Measurements from ENCODE around the gene SPTSSA.
"Not testable (repeated sequence)": the region's sequence is repeated elsewhere in the genome, so short reads cannot be mapped to it uniquely, and the experiment has no call there.

SPTSSA gene

GRCh38 chr14:34484726-34485125 is 22.7 kb upstream of the SPTSSA start:
- TF ChIP-seq CTCF (IDR thresholded peaks at IDR 0.05; ENCODE audit: low read depth, low read length, missing control alignments) = no peak
- no peak overlapping the region for H3K4me3 ChIP-seq (replicated peaks; ENCODE audit: low read depth, low read length)
- no peak for DNase-seq (ENCODE audit: extremely low read depth, low read depth)

- no peak for TF ChIP-seq CTCF (IDR thresholded peaks at IDR 0.05; ENCODE audit: low read depth, low read length, missing control alignments)
- H3K4me3 ChIP-seq (replicated peaks; ENCODE audit: low read depth, low read length) = no peak overlapping the region
- no peak for DNase-seq (ENCODE audit: extremely low read depth, low read depth)
Measured at GRCh38 chr14:34482463-34482862, 20.4 kb upstream of the SPTSSA start.

DNA sequence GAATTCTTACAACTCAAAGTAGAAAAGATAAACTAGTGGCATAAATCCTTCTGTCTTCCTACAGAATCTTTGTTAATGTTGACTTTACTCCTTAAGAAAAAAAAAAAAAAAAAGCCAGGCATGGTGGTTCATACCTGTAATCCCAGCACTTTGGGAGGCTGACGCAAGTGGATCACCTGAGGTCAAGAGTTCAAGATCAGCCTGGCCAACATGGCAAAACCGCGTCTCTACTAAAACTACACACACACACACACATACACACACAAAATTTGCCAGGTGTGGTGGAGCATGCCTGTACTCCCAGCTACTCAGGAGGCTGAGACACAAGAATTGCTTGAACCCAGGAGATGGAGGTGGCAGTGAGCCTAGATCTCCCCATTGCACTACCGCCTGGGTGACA is 17.7 kb upstream of the SPTSSA start:
- DNase-seq (ENCODE audit: extremely low read depth, low read depth) = no peak
- no peak for TF ChIP-seq CTCF (IDR thresholded peaks at IDR 0.05; ENCODE audit: low read depth, low read length, missing control alignments)
- no peak overlapping the region for H3K4me3 ChIP-seq (replicated peaks; ENCODE audit: low read depth, low read length)

DNA sequence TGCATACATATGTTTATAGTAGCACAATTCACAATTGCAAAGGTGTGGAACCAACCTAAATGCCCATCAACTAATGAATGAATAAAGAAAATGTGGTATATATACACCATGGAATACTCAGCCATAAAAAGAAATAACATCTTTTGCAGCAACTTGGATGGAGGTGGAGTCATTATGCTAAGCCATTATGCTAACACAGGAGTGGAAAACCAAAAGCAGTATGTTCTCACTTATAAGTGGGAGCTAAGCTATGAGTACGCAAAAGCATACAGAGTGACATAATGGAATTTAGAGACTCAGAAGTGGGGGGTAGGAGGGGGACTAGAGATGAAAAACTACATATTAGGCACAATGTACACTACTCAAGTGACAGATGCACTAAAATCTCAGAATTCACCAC is 16.2 kb upstream of the SPTSSA start:
- H3K4me3 ChIP-seq (replicated peaks; ENCODE audit: low read depth, low read length) = no peak overlapping the region
- DNase-seq (ENCODE audit: extremely low read depth, low read depth) = no peak
- no peak for TF ChIP-seq CTCF (IDR thresholded peaks at IDR 0.05; ENCODE audit: low read depth, low read length, missing control alignments)

GRCh38 chr14:34476036-34476435 is 14.0 kb upstream of the SPTSSA start:
- not testable (repeated sequence) for DNase-seq (ENCODE audit: extremely low read depth, low read depth); H3K4me3 ChIP-seq (replicated peaks; ENCODE audit: low read depth, low read length)

DNA sequence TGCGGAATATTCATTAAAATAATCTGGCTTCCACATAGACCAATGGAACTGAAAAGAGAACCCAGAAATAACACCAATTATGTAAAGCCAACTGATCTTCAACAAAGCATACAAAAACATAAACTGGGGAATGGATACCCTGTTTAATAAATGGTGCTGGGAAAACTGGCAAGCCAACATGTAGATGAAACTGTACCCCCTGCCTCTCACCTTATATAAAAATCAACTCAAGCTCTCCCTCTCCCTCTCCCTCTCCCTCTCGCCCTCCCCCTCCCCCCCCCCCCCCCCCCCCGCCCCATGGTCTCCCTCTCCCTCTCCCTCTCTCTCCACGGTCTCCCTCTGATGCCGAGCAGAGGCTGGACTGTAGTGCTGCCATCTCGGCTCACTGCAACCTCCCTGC is 13.1 kb upstream of the SPTSSA start:
- DNase-seq (ENCODE audit: extremely low read depth, low read depth) = no peak
- TF ChIP-seq CTCF (IDR thresholded peaks at IDR 0.05; ENCODE audit: low read depth, low read length, missing control alignments) = no peak
- H3K4me3 ChIP-seq (replicated peaks; ENCODE audit: low read depth, low read length) = no peak overlapping the region

GRCh38 chr14:34474187-34474679 is 12.2 kb upstream of the SPTSSA start:
- no peak for DNase-seq (ENCODE audit: extremely low read depth, low read depth)
- no peak overlapping the region for H3K4me3 ChIP-seq (replicated peaks; ENCODE audit: low read depth, low read length)
- TF ChIP-seq CTCF (IDR thresholded peaks at IDR 0.05; ENCODE audit: low read depth, low read length, missing control alignments) = no peak

All from HFF-Myc (cell line).